Keratinocyte (primary cell): Measurements from ENCODE around the gene RAX2. TPM values are rescaled to one million over a fixed set of nuclear protein-coding genes. Genes with fewer than 3 reads are reported as not detected.

Source experiments
- DNase-seq: peaks from one replicate; pipeline ENCODE4 v3.0.0-alpha.2; 2011; ENCODE audit warnings: low read depth, missing footprints, low spot score
- FAIRE-seq: peaks from 2 replicates; lab custom pipeline; 2011; peaks lifted over from hg19 to GRCh38; lab: Jason Lieb, UNC
- H2AFZ ChIP-seq: 2 replicates; pipeline ENCODE4 v1.6.0; 2012; ENCODE audit warnings: low read length, control low read depth, inconsistent platforms; ENCODE audit not compliant: control insufficient read depth
- H3K27ac ChIP-seq: 2 replicates; pipeline ENCODE4 v1.5.1; 2011; ENCODE audit warnings: low read length; ENCODE audit not compliant: control insufficient read depth, insufficient read depth
- H3K27me3 ChIP-seq: 3 replicates; pipeline ENCODE4 v1.6.0; 2011; ENCODE audit warnings: low read length; ENCODE audit not compliant: control insufficient read depth, insufficient read depth; ENCODE audit errors: extremely low read depth
- H3K36me3 ChIP-seq, 2 experiments: 2 replicates in 1 of 2; 3 replicates in 1 of 2; pipeline ENCODE4 v1.5.1; 2011; ENCODE audit warnings: low read length in 2 of 2, mild to moderate bottlenecking in 1 of 2; ENCODE audit not compliant: control insufficient read depth in 2 of 2, insufficient read depth in 2 of 2; ENCODE audit errors: extremely low read depth in 1 of 2
- H3K4me1 ChIP-seq: 3 replicates; pipeline ENCODE4 v1.5.1; 2011; ENCODE audit warnings: low read length; ENCODE audit not compliant: control insufficient read depth, insufficient read depth; ENCODE audit errors: extremely low read depth
- H3K4me2 ChIP-seq: 3 replicates; pipeline ENCODE4 v1.6.0; 2011; ENCODE audit warnings: low read depth, low read length; ENCODE audit not compliant: control insufficient read depth, insufficient read depth; ENCODE audit errors: extremely low read depth
- H3K4me3 ChIP-seq, 3 experiments: fragments of 200-600 bp in 1 of 3; sonication (generic) in 1 of 3; 2 replicates in 2 of 3; 3 replicates in 1 of 3; pipeline ENCODE4 v1.5.1; 2011 to 2016; ENCODE audit warnings: low read length in 3 of 3, mild to moderate bottlenecking in 3 of 3, control low read depth in 2 of 3, inconsistent platforms in 1 of 3, low read depth in 1 of 3, mixed read lengths in 1 of 3, mixed run types in 1 of 3, moderate library complexity in 1 of 3; ENCODE audit not compliant: control insufficient read depth in 2 of 3, insufficient read depth in 2 of 3; ENCODE audit errors: extremely low read depth in 1 of 3
- H3K79me2 ChIP-seq: 2 replicates; pipeline ENCODE4 v1.6.0; 2012; ENCODE audit warnings: low read length; ENCODE audit not compliant: control insufficient read depth, insufficient read depth
- H3K9ac ChIP-seq: 3 replicates; pipeline ENCODE4 v1.6.0; 2011; ENCODE audit warnings: low read length; ENCODE audit not compliant: control insufficient read depth, insufficient read depth; ENCODE audit errors: extremely low read depth
- H3K9me1 ChIP-seq: 3 replicates; pipeline ENCODE4 v1.6.0; 2011; ENCODE audit warnings: low read length; ENCODE audit not compliant: control insufficient read depth, insufficient read depth; ENCODE audit errors: extremely low read depth
- H3K9me3 ChIP-seq: 2 replicates; pipeline ENCODE4 v1.5.1; 2012; ENCODE audit warnings: low read depth, low read length; ENCODE audit not compliant: control insufficient read depth
- H4K20me1 ChIP-seq: 3 replicates; pipeline ENCODE4 v1.6.0; 2011; ENCODE audit warnings: low read length; ENCODE audit not compliant: control insufficient read depth, insufficient read depth; ENCODE audit errors: extremely low read depth
- CTCF ChIP-seq, 3 experiments: IDR thresholded peaks in 1 of 3; conservative IDR thresholded peaks in 1 of 3; optimal IDR thresholded peaks in 1 of 3; 2 replicates in 2 of 3; 3 replicates in 1 of 3; pipeline versions ENCODE3 to v1.5.1; 2011; ENCODE audit warnings: low read length in 3 of 3, mild to moderate bottlenecking in 3 of 3, moderate library complexity in 2 of 3, control low read depth in 1 of 3, inconsistent platforms in 1 of 3; ENCODE audit not compliant: insufficient read depth in 2 of 3; ENCODE audit errors: extremely low read depth in 1 of 3
- EZH2 ChIP-seq: IDR thresholded peaks from one replicate; pipeline ENCODE4 v1.6.1; 2012; ENCODE audit warnings: inconsistent platforms, mild to moderate bottlenecking, low read length, moderate library complexity
- dilution Hi-C: fragments of 300-500 bp; cut with MboI; formaldehyde crosslinking; loops from one replicate; pipeline ENCODE4 v1.7.0; 2020; ENCODE audit warnings: low sequenced_read_pairs; ENCODE audit not compliant: extremely low pct_ligation_motif_present
- polyA plus RNA-seq, 5 experiments: library from polyadenylated mRNA; depleted of rRNA in 3 of 5; stranded (reverse) in 3 of 5; stranded (forward) in 1 of 5; unstranded in 1 of 5; fragments of >200 nt; gene quantifications; 1 replicate in 1 of 5; 2 replicates in 3 of 5; 3 replicates in 1 of 5; pipeline versions ENCODE4 v1.2.1 to v1.2.3, GENCODE V29; 2011 to 2012; ENCODE audit warnings: missing spikeins in 2 of 5, low read depth in 1 of 5, low replicate concordance in 1 of 5

RAX2 gene
- polyA plus RNA-seq, 1 donor (not counting 4 experiments of a cell fraction or from before 2014, with no cell fraction given) = not detected

- no peak overlapping the region for H3K4me2 ChIP-seq
- H2AFZ ChIP-seq = no peak overlapping the region
- no peaks in the 10 kb centered on the region for H3K9me1 ChIP-seq
- dilution Hi-C loops = no loop called here
- no peak overlapping the region for H3K9ac ChIP-seq
- peaks cover 6% of the 10 kb centered on the region for H3K9me3 ChIP-seq
- FAIRE-seq = no peak
- H3K4me1 ChIP-seq = no peaks in the 10 kb centered on the region
- H3K79me2 ChIP-seq = no peaks in the 10 kb centered on the region
- no peak overlapping the region for H3K27ac ChIP-seq
- no peak for DNase-seq
- H3K36me3 ChIP-seq = no peaks in the 10 kb centered on the region
- H3K27me3 ChIP-seq = peaks cover 32% of the 10 kb centered on the region
- TF ChIP-seq CTCF (optimal IDR thresholded peaks at IDR 0.05 in 1 of 3, IDR thresholded peaks at IDR 0.05 in 1 of 3, conservative IDR thresholded peaks at IDR 0.05 in 1 of 3; ENCODE audit: extremely low read depth in 1 of 3, insufficient read depth in 2 of 3, low read length in 3 of 3) = peak in 2 of 3 experiments; percentile 32 to 53
- TF ChIP-seq EZH2 = no peak
- no peak overlapping the region for H3K4me3 ChIP-seq
- no peaks in the 10 kb centered on the region for H4K20me1 ChIP-seq
Observed at GRCh38 chr19:3783660-3784584, 11.9 kb upstream of the RAX2 start.

GRCh38 chr19:3782903-3783302, 10.9 kb upstream of the RAX2 start:
- H3K27ac ChIP-seq = no peak overlapping the region
- no peaks in the 10 kb centered on the region for H3K79me2 ChIP-seq
- H3K36me3 ChIP-seq = no peaks in the 10 kb centered on the region
- H3K9me1 ChIP-seq = no peaks in the 10 kb centered on the region
- H3K9me3 ChIP-seq = peaks cover 6% of the 10 kb centered on the region
- no peak overlapping the region for H2AFZ ChIP-seq
- peaks cover 29% of the 10 kb centered on the region for H3K27me3 ChIP-seq
- dilution Hi-C loops = no loop called here
- H3K4me2 ChIP-seq = no peak overlapping the region
- no peak for FAIRE-seq
- no peaks in the 10 kb centered on the region for H4K20me1 ChIP-seq
- H3K4me1 ChIP-seq = no peaks in the 10 kb centered on the region
- no peak overlapping the region for H3K9ac ChIP-seq
- no peak for DNase-seq
- no peak overlapping the region for H3K4me3 ChIP-seq
- TF ChIP-seq EZH2 (no peak), CTCF (optimal IDR thresholded peaks at IDR 0.05 in 1 of 3, IDR thresholded peaks at IDR 0.05 in 1 of 3, conservative IDR thresholded peaks at IDR 0.05 in 1 of 3; ENCODE audit: extremely low read depth in 1 of 3, insufficient read depth in 2 of 3, low read length in 3 of 3) (no peak)
